ENCODE data around the gene OLAH. TPM values are rescaled to one million over a fixed set of nuclear protein-coding genes. Genes with fewer than 3 reads are reported as not detected.
A peak's percentile ranks its signal among the peaks of the same experiment; 100 is the strongest.

OLAH gene
- total and polyA plus RNA-seq, 4 donors, result 0.49 to 20.6 (median 4.6) TPM; not detected in 1

DNA sequence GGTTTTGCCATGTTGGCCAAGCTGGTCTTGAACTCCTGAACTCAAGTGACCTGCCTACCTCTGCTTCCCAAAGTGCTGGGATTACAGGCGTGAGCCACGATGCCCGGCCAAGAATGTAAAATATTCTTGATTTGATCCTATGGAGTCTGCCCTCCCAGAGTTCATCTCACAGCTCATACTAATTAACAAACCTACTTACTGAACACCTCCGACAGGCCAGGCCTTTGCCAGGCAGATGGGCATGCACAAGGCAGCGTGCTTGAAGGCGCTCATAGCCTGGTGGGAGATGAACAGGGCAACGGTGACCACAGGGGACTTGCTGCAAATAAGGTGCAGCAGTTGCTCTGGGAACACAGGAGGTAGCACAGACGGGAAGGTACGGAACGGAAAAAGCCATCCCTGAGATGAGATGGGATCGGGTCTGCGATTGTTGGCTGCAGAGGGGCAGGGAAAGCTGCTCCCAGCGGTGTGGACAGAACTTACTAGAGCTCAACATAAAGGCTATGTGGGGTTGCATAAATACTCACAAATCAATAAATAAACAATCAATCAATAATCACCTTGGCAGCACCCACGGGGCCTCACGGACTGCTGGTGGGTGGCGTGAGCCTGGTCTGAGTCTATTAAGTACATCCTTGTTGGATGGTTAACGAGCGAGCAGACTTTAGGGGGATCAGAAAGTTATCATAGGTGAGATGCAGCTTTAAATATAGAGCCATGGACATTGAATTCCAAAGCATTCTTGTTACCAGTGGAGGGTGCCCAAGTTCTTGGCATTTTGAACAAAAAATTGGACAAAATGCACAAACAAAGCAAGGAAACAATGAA lies 40.1 kb downstream of the OLAH start:
- peak overlapping the region; percentile 63 to 93 for H3K9ac ChIP-seq (ENCODE audit: insufficient read depth in 1 of 2, low read length in 2 of 2)
- H3K36me3 ChIP-seq (ENCODE audit: control insufficient read depth in 4 of 4, insufficient read depth in 4 of 4, low read length in 4 of 4), result no peaks in the 10 kb centered on the region
- H3K27me3 ChIP-seq (ENCODE audit: control insufficient read depth in 3 of 3, insufficient read depth in 3 of 3, low read length in 2 of 3), result no peaks in the 10 kb centered on the region
- peaks cover 0 to 18% (median 4%) of the 10 kb centered on the region in 5 donors for H3K4me1 ChIP-seq (ENCODE audit: control insufficient read depth in 5 of 5, insufficient read depth in 5 of 5, low read length in 5 of 5)
- TF ChIP-seq, protein P1, sequence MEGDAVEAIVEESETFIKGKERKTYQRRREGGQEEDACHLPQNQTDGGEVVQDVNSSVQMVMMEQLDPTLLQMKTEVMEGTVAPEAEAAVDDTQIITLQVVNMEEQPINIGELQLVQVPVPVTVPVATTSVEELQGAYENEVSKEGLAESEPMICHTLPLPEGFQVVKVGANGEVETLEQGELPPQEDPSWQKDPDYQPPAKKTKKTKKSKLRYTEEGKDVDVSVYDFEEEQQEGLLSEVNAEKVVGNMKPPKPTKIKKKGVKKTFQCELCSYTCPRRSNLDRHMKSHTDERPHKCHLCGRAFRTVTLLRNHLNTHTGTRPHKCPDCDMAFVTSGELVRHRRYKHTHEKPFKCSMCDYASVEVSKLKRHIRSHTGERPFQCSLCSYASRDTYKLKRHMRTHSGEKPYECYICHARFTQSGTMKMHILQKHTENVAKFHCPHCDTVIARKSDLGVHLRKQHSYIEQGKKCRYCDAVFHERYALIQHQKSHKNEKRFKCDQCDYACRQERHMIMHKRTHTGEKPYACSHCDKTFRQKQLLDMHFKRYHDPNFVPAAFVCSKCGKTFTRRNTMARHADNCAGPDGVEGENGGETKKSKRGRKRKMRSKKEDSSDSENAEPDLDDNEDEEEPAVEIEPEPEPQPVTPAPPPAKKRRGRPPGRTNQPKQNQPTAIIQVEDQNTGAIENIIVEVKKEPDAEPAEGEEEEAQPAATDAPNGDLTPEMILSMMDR (IDR thresholded peaks at IDR 0.05; ENCODE audit: control extremely low read depth, extremely low read depth), result no peak
- H3K27ac ChIP-seq (ENCODE audit: low read depth in 1 of 2, low read length in 1 of 2), result peak overlapping the region; percentile 38 to 69
- no peaks in the 10 kb centered on the region for H3K9me3 ChIP-seq (ENCODE audit: control insufficient read depth in 4 of 4, insufficient read depth in 3 of 4, low read length in 3 of 4)
- ATAC-seq (ENCODE audit: insufficient read depth, low FRiP score) (no peak), DNase-seq (peak in 1 of 3 donors; percentile 16)
- H3K4me3 ChIP-seq, result no peak overlapping the region
- WGBS, 2 donors, result 78 to 82% methylated on average over 18 of the region's 18 CpGs

GRCh38 chr10:15084502-15084922 lies 40.8 kb downstream of the OLAH start:
- peak overlapping the region; percentile 63 to 93 for H3K9ac ChIP-seq (ENCODE audit: insufficient read depth in 1 of 2, low read length in 2 of 2)
- H3K9me3 ChIP-seq (ENCODE audit: control insufficient read depth in 4 of 4, insufficient read depth in 3 of 4, low read length in 3 of 4), result no peaks in the 10 kb centered on the region
- no peak overlapping the region for H3K4me3 ChIP-seq
- TF ChIP-seq, protein P1 (IDR thresholded peaks at IDR 0.05; ENCODE audit: control extremely low read depth, extremely low read depth), result peak; percentile 2
- no peaks in the 10 kb centered on the region for H3K36me3 ChIP-seq (ENCODE audit: control insufficient read depth in 4 of 4, insufficient read depth in 4 of 4, low read length in 4 of 4)
- DNase-seq, result peak; percentile 84 to 96 (median 95)
- 31 to 53% methylated on average over 7 of the region's 7 CpGs for WGBS, 2 donors
- H3K27me3 ChIP-seq (ENCODE audit: control insufficient read depth in 3 of 3, insufficient read depth in 3 of 3, low read length in 2 of 3), result no peaks in the 10 kb centered on the region
- peak; percentile 73 for ATAC-seq (ENCODE audit: insufficient read depth, low FRiP score)
- peak overlapping the region; percentile 64 to 69 for H3K27ac ChIP-seq (ENCODE audit: low read depth in 1 of 2, low read length in 1 of 2)
- peaks cover 0 to 18% (median 4%) of the 10 kb centered on the region in 5 donors for H3K4me1 ChIP-seq (ENCODE audit: control insufficient read depth in 5 of 5, insufficient read depth in 5 of 5, low read length in 5 of 5)

DNA sequence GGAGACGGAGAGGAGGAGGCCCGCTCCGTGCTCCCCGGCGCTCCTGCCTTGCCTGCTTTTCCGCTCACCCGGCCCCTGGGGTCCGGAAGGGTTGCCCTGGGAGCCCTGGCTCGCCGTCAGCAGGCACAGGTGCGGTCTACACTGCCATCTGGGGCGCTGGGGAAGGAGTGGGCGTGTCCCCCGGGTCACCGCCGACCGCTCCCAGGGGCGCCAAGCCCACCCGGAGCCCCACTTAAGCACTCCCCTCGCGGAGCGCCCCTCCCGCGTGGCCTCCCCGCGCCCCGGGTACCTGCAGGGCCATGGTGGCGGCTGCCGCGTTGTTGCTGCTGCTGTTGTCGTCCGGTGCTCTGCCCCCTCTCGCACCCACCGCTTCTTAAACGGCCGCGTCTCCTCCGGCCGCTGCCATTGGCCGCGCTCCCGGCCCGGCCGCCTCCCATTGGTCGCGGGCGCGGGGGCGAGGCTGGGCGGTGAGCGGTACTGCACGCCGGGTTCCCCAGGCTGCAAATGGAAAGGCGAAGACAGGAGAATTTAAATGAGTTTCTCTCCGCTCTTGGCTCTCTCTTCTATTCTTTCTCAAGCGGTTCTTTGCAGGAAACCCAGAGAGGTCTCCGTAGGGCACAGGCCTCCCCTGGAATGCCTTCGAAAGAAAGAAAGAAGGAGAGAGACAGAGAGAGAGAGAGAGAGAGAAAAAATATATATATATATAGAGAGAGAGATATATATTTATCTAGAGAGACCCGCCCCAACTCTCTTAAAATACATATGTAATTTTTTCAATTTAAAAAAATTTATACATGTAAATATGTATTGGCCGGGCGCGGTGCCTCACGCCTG lies 44.9 kb downstream of the OLAH start, which contains the start of gene ACBD7:
ACBD7 (minus strand) TSS at position 349 of the 834 bp plus-strand sequence; CDS start at position 301, 48 bp downstream.
- no peak within 1 kb of the TSS for H3K27ac ChIP-seq (ENCODE audit: low read depth in 1 of 2, low read length in 1 of 2)
- H3K4me3 ChIP-seq, result peak within 1 kb of the TSS; percentile 36
- TF ChIP-seq, protein P1 (IDR thresholded peaks at IDR 0.05; ENCODE audit: control extremely low read depth, extremely low read depth), result peak; percentile 1
- no peak within 1 kb of the TSS for H3K9ac ChIP-seq (ENCODE audit: insufficient read depth in 1 of 2, low read length in 2 of 2)
- H3K4me1 ChIP-seq (ENCODE audit: control insufficient read depth in 5 of 5, insufficient read depth in 5 of 5, low read length in 5 of 5), result peaks cover 0 to 17% (median 4%) of the 10 kb centered on the region in 5 donors
- ATAC-seq (ENCODE audit: insufficient read depth, low FRiP score), result peak; percentile 88
- H3K9me3 ChIP-seq (ENCODE audit: control insufficient read depth in 4 of 4, insufficient read depth in 3 of 4, low read length in 3 of 4), result no peaks in the 10 kb centered on the region
- WGBS, 2 donors, result 7 to 8% methylated on average over 55 to 63 of the region's 63 CpGs
- no peaks in the 10 kb centered on the region for H3K36me3 ChIP-seq (ENCODE audit: control insufficient read depth in 4 of 4, insufficient read depth in 4 of 4, low read length in 4 of 4)
- peak; percentile 82 to 89 (median 83) for DNase-seq
- no peaks in the 10 kb centered on the region for H3K27me3 ChIP-seq (ENCODE audit: control insufficient read depth in 3 of 3, insufficient read depth in 3 of 3, low read length in 2 of 3)
